NOMO-1 treated with dmso at 0.1 percent for 144 hours (cell line): ENCODE data around the gene SPATA20.

Experiments
- DNase-seq: peaks from one replicate; lab custom pipeline; 2025; ENCODE audit not compliant: unreplicated experiment; lab: John Stamatoyannopoulos, UW

Gene SPATA20

DNA sequence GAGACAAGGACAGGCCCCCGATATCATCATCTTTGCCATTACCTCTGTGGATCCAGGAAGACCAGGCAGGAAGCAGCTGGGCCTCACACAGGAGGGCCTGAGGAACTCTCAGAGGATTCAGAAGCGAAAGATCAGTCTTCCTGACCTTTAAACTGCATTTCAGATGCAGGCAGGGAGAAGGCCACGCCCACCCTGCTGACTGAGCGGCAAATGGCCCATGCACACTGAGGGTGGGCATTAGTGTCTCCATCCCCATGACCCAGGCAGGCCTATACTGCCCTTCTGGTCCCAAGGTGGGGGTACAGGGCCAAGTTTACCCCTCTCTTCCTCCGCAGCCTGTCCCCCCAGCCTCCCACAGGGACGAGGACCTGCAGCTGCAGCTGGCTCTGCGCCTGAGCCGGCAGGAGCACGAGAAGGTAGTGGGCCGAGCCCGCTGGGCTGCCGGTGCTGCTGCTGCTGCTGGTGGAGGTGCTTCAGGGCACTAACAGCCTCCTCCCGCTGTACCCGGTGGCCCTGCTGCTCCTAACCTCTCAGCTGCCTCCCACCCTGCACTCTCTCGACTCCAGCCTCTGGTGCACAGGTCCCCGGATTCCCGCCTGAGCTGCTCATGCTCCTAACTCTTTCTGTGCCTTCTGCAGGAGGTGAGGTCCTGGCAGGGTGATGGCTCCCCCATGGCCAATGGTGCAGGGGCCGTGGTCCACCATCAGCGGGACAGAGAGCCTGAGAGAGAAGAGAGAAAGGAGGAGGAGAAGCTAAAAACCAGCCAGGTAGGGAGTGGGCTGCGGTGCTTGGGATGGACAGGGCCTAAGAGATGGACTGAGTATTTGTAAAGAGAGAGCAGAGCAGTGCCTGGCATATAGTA is 8.2 kb upstream of the SPATA20 start:
- DNase-seq, result no peak

DNA sequence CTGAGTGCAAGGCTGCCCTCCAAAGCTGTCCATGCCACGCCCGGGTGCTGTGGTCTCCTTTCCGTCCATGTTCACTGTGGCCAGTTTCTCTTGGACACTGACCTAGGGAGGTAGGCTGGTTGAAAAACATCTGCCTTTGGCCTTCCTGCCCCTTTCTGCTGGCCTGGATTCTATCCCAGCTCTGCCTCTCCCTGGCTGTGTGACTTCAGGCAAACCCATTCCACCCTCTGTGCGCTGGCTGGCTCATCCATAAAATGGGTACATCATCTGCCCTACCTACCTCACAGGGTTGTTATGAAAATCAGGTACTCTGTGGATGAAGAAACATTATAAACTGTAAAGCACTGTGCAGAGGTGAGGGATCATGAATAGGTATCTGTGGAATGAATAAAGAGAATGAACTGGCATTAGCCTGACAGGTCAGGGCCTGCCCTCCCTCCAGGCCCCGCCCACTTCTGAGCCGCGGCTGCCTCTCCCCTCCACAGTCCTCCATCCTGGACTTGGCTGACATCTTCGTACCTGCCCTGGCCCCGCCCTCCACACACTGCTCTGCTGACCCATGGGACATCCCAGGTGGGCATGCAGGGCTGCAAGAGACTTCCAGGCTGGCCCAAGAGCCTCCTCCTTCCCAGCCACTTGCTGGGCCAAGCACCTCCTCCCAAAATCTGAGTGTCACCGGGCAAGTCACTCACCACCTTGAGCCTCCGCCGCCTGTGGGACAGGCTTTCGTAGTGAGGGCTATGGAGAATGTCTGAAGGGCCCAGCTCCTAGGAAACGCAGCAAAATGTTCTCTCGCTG is 7.0 kb upstream of the SPATA20 start:
- DNase-seq, result no peak

DNA sequence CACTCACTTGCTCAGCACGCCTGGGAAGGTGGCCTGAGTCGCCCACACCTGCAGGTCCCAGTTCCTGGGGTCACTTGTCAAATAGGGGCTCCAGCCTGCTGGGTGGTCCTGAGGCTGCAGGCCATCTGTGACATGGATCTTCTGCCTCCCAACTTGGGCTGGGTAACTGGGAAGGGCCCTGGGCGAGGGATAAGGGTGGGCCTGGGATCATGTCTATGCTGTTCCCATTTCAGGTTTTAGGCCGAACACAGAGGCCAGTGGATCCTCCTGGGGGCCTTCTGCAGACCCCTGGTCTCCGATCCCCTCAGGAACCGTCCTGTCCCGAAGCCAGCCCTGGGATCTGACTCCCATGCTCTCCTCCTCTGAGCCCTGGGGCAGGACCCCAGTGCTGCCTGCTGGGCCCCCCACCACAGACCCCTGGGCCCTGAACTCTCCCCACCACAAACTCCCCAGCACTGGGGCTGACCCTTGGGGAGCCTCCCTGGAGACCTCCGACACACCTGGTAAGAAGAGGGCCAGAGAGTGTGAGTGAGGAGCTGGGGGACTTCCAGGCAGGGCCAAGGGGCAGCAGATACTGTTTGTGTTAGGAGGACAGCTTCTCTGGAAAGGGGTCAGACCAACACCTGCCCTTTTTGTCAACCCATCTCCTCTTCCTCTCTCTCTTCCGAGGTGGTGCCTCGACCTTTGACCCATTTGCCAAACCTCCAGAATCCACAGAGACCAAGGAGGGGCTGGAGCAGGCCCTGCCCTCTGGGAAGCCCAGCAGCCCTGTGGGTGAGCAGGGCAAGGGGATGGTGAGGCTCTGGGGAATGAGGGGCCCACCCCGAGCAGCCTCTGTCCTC is 6.2 kb upstream of the SPATA20 start:
- no peak for DNase-seq

DNA sequence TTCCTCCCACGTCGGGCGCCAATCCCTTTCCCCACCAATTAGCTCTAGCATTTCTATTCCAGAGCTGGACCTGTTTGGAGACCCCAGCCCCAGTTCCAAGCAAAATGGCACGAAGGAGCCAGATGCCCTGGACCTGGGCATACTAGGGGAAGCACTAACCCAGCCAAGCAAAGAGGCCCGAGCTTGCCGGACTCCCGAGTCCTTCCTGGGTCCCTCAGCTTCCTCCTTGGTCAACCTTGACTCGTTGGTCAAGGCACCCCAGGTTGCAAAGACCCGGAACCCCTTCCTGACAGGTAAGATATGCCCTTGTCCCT is 5.6 kb upstream of the SPATA20 start:
- DNase-seq, result no peak

DNA sequence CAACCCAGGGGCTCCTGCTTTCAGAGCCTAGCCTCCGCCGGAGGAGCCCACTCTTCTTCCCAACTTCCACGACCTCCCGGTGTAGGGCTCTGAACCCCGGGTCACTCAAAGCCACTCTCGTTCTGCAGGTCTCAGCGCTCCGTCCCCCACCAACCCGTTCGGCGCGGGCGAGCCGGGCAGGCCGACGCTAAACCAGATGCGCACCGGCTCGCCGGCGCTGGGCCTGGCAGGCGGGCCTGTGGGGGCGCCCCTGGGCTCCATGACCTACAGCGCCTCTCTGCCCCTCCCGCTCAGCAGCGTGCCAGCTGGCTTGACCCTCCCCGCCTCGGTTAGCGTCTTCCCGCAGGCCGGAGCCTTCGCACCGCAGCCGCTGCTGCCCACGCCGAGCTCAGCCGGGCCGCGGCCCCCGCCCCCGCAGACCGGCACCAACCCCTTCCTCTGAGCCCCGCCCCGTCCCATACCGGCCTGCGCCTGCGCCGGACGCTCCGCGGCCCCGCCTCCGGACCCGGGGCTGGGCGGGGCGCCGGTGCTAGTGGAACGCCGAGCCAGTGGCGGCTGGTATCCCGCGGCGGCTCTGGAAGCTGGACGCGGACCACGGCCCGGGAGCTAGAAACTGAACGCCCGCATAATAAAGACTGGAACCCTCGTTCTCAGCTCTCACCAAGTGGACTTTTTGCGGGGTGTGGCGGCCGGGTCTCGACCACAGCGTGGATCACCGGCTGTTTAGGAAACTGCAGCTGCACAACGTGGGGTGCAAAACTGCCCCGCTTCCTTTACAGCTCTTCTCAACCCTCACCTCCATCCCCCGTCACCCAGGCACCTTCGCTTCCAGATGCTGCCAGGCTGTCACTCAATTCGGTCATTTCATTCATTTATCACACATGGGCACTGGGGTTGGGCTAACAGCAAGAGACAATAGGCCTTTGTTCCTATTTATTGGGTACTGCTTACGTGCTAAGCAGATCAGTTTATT is 5.0 kb upstream of the SPATA20 start:
- DNase-seq, result peak; percentile 32

DNA sequence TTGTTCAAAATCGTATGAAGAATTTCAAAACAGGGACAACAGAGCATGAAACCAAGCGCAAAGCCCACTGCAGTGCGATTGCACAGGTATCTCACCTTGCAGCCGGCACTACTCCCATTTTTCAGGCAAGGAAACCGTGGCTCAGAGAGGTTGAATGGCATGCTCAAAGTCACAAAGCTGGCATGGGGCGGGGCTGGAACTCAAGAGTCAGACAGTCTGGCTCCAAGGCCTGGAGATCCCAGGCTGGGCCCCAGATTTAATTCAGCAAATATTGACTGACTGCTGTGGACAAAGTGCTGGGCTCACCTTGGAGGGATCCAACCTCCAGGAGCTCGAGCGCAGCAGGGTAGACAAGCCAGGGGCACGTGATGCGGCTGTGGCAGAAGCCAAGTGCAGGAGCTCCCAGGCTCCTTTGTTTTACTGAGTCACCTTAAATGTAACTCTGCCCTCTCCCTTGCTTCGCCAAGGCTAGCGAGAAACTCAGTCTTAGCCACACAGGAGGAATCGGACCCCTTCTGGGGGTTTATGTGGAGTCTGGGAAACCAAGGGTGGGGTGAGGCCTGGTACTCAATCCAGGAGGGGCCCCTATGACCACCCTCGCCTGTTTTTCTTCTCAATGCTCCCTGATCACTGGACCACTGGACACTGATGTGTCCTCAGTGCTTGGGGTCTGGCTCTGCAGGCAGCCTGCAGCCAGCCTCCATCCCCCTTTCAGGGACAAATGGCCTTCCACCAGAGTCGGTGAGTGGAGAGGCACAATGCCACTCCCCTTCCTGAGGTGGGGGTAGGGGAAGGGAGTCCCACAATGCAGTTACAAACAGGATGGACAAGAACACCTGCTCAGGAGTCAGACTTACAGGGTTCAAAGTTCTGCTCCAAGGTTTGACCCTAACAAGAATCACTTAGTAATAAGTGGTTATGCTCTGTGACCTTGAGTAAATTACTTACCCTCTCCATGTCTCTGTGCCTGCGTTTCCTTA is 3.9 kb upstream of the SPATA20 start:
- DNase-seq, result no peak

DNA sequence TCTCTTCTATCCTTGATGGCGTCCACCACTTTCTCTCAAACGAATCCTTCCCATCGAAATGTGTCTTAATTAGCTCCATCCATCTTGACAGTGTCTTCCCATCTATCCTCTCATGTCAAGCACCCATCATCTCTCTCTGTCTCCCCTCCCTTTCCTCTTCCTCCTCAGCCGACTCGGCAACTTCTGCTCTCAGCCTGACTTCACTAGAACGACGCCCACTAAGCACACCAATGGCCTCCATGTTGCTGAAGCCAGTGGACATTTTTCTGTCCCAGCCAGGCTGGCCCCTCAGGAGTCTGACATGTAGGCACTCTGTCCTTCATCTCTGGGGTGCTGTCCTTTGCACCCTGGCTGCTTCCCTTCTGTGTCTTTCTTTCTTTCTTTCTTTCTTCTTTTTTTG is 2.5 kb upstream of the SPATA20 start:
- DNase-seq, result no peak

DNA sequence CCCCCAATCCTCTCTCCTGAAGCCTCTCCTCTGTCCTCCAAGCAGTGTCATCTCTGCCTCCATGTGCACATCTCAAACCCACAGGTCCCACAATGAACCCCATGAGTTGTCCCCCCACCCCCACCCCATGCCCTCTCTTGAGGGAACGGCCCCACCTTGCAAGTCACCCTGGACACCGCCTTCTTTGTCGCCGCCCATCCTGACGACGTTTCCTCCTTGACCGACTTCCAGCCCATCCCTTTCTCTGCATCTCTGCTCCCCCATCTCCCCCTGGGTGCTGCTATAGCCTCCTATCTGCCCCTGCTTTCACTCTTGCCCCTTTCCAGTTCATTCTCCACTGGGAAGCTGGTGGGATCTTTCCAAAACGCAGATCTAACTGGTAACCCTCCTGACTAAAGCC is 1.7 kb upstream of the SPATA20 start:
- no peak for DNase-seq

DNA sequence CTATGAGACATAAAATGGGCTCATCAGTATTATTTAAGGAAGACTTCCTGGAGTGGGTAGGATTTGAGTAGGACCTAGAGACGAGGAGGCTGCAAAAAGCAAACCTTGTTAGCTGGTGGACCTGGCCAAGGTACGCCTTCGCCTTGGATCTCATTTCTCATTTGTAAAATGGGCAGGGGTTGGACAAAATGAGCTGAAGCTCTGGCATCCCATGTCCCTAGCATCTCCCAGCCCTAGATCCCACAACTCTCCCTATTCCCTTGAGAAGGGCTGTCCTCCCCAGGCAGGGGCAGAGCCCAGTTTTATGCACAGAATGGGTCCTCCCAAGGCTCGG is 306 bp upstream of the SPATA20 start:
- no peak for DNase-seq

DNA sequence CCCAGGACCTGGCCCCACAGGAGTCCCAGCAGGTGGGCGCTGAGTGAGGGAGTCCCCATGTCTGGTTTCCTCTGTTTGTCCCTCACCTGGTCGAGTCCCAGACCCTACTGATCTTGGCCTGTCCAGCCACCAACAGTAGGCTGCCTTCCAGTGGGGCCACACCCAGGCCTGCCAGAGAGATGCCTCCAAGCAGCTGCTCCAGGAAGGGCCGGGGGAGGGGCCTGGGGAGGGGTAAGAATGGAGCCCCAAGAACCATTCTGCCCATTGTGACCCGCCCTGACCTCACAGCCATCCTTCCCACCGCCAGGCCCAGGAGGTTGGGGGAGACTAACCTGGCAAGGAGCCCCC is 736 bp downstream of the SPATA20 start:
- no peak for DNase-seq

DNA sequence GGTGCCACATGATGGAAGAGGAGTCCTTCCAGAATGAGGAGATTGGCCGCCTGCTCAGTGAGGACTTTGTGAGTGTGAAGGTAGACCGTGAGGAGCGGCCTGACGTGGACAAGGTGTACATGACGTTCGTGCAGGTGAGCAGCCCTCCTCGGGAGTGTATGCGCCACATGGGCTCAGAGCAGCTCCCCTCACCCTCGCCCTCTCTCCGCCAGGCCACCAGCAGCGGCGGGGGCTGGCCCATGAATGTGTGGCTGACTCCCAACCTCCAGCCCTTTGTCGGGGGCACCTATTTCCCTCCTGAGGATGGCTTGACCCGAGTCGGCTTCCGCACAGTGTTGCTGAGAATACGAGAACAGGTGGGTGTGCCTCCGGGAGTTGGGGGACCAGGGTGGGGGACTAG is 1.9 kb downstream of the SPATA20 start:
- DNase-seq, result no peak

DNA sequence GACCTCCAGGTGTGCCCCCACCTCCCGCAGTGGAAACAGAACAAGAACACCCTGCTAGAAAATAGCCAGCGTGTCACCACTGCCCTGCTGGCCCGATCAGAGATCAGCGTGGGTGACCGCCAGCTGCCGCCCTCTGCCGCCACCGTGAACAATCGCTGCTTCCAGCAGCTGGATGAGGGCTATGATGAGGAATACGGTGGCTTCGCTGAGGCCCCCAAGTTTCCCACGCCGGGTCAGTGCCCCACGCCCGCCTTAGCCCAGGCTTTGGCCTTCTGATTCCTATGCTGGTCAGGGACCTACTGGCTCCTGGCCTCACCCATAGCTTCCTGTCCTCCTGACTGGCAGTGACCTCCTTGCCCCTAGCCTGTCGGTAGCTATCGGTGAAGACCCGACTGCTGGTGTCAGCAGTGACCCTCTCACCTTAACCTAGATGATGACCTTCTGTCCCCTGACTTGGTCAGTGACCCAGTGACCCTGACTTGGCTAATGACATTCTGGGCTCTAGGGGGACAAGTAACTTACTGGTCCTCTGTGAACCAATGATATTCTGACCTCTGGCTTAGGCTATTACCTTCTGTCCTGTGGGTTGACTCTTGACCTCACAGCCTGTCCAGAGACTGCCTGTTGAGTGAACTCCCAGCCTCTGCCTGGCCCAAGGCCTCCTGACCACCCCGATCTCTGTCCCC is 2.4 kb downstream of the SPATA20 start:
- no peak for DNase-seq

DNA sequence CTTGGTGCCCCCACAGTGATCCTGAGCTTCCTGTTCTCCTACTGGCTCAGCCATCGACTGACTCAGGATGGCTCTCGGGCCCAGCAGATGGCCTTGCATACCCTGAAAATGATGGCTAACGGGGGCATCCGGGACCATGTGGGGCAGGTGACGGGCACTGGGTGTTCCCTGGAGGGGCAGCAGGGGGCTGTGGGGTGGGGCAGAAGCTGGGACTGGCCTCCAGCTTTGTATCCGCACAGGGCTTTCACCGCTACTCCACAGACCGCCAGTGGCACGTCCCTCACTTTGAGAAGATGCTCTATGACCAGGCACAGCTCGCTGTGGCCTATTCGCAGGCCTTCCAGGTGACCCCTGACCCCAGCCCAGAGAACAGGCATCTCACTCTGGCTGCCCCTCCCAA is 3.0 kb downstream of the SPATA20 start:
- no peak for DNase-seq

DNA sequence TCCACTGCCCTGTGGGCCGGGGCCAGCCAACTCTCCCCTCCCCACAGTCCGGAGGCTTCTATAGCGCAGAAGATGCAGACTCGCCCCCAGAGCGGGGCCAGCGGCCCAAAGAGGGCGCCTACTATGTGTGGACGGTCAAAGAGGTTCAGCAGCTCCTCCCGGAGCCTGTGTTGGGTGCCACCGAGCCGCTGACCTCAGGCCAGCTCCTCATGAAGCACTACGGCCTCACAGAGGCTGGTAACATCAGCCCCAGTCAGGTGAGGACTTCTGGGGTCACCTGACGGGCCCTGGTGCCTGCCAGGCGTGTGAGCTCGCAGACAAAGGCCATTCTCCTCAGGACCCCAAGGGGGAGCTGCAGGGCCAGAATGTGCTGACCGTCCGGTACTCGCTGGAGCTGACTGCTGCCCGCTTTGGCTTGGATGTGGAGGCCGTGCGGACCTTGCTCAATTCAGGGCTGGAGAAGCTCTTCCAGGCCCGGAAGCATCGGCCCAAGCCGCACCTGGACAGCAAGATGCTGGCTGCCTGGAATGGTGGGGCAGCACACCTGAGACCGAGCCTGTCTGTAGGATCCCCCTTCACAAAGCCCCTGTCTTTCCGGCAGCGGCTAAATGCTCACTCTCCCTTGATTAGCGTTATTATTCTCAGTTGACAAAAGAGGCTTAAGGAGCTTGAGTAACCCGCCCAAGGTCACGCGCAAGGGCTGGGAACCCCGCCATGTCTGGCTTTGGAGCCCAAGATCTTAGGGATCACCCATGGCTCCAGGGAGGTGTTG is 3.9 kb downstream of the SPATA20 start:
- no peak for DNase-seq

DNA sequence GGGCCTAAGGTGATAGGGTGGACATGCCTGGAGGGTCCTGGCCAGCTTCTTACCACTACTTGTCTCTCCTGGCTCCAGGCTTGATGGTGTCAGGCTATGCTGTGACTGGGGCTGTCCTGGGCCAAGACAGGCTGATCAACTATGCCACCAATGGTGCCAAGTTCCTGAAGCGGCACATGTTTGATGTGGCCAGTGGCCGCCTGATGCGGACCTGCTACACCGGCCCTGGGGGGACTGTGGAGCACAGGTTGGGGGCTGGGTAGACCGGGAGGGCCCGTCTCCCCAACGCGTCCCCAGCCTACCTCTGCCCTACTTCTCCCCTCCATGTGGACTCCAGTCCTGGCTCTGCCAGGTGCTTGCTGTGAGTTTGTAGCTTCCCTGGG is 4.5 kb downstream of the SPATA20 start:
- no peak for DNase-seq

DNA sequence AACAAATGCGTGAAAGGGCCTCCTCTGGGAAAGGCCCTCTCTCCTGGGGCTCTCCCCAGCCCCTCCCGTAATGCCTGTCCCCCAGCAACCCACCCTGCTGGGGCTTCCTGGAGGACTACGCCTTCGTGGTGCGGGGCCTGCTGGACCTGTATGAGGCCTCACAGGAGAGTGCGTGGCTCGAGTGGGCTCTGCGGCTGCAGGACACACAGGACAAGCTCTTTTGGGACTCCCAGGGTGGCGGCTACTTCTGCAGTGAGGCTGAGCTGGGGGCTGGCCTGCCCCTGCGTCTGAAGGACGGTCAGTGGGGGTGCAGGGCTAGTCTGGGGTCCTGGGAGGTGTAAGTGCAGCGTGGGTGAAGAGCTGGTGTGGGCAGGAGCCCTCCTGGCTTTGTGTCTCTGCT is 4.9 kb downstream of the SPATA20 start:
- DNase-seq, result no peak

DNA sequence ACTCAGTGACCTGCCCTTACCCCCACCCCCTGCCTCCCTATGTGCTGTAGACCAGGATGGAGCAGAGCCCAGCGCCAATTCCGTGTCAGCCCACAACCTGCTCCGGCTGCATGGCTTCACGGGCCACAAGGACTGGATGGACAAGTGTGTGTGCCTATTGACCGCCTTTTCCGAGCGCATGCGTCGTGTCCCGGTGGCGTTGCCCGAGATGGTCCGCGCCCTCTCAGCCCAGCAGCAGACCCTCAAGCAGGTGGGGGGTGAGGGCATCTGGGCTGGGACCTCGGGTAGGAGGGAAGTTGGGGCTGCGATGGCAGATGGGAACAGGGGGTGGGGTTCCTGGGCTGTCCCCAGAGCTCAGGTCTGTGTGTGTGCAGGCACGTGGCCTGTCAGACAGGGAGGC is 7.2 kb downstream of the SPATA20 start:
- DNase-seq, result no peak

DNA sequence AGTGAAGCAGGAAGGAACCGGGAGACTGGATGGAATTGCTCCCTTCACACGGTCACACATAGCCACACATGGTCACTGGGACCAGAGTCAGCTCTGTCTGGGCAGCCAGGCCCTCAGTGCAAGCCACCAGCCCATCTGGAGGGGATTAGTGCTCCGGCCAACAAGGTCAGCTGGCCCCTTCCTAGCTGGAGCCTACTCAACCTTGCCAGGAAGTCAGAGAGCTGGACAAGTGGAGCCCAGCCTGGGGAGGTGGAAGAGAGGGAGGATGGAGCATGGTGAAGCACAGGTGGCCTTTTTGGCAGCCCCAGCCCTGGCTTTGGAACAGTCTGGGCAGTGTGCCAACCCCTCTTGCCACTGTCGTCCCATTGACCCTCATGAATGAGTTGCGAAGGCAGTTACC is 9.8 kb downstream of the SPATA20 start:
- no peak for DNase-seq
